ENCODE data around the gene LARP4B. TPM values are rescaled to one million over a fixed set of nuclear protein-coding genes. Genes with fewer than 3 reads are reported as not detected.
A peak's percentile ranks its signal among the peaks of the same experiment; 100 is the strongest.

Gene LARP4B
- total and polyA plus RNA-seq, 2 donors from 2014 or later: 12.9 to 96.6 TPM

DNA sequence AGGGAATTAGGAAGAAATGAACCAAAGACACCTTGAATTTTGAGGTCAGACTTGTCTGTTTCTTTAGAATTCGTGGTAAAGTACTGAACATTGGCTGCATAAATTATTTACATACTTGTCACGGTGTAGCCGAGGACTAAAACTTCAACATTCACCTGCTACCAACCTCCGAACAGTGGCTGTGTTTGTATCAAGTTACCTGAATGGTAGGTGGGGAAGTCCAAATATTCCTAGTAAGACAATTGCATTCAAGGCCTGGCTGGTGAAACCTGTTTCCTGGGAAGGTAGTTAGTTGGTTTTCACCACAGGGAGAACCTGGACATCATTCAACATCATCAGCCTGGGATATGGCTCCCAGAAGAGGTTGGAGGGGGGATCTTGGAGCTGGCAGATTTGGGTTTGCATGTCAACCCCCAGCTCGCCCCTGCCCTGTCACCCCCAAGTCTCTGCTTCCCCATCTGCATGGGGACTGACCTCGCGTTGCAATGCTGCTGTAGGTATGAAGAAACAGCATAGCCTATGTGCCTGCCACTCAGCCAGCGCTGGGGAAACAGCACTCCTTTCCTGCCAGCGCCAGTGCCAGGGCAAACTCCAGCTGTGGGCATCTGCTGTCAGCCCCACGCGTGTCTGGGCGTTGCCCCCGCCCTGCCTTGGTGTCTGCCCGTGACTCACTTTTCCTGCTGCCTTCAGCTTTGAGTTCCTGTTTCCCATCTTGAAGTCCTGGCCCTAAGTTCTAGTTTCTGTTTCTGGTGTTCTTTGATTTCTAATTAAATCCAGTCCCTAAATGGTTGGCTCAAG lies 12.7 kb upstream of the LARP4B start:
- Histone ChIP-seq H3K9me3 (ENCODE audit: control insufficient read depth in 2 of 3, insufficient read depth in 1 of 3, low read length in 3 of 3) (no peaks in the 10 kb centered on the region), H3K27me3 (ENCODE audit: control insufficient read depth, insufficient read depth, low read length) (no peaks in the 10 kb centered on the region), H3K36me3 (ENCODE audit: control insufficient read depth in 2 of 3, insufficient read depth in 3 of 3, low read length in 3 of 3) (no peaks in the 10 kb centered on the region), H3K27ac (ENCODE audit: low read depth in 2 of 2, low read length in 2 of 2) (no peak overlapping the region), H3K4me1 (ENCODE audit: control insufficient read depth in 2 of 3, insufficient read depth in 2 of 3, low read depth in 1 of 3, low read length in 3 of 3) (no peaks in the 10 kb centered on the region), H3K9ac (ENCODE audit: low read length in 3 of 3) (no peak overlapping the region), H3K4me3 (ENCODE audit: low read length in 3 of 3) (no peak overlapping the region)
- DNase-seq (peak in 1 of 5 donors; percentile 84), FAIRE-seq (no peak)
- TF ChIP-seq, protein P1, sequence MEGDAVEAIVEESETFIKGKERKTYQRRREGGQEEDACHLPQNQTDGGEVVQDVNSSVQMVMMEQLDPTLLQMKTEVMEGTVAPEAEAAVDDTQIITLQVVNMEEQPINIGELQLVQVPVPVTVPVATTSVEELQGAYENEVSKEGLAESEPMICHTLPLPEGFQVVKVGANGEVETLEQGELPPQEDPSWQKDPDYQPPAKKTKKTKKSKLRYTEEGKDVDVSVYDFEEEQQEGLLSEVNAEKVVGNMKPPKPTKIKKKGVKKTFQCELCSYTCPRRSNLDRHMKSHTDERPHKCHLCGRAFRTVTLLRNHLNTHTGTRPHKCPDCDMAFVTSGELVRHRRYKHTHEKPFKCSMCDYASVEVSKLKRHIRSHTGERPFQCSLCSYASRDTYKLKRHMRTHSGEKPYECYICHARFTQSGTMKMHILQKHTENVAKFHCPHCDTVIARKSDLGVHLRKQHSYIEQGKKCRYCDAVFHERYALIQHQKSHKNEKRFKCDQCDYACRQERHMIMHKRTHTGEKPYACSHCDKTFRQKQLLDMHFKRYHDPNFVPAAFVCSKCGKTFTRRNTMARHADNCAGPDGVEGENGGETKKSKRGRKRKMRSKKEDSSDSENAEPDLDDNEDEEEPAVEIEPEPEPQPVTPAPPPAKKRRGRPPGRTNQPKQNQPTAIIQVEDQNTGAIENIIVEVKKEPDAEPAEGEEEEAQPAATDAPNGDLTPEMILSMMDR (IDR thresholded peaks at IDR 0.05; ENCODE audit: borderline replicate concordance, extremely low read depth, insufficient read depth): no peak
- intact Hi-C loops (cut with DNase I): no loop called here

DNA sequence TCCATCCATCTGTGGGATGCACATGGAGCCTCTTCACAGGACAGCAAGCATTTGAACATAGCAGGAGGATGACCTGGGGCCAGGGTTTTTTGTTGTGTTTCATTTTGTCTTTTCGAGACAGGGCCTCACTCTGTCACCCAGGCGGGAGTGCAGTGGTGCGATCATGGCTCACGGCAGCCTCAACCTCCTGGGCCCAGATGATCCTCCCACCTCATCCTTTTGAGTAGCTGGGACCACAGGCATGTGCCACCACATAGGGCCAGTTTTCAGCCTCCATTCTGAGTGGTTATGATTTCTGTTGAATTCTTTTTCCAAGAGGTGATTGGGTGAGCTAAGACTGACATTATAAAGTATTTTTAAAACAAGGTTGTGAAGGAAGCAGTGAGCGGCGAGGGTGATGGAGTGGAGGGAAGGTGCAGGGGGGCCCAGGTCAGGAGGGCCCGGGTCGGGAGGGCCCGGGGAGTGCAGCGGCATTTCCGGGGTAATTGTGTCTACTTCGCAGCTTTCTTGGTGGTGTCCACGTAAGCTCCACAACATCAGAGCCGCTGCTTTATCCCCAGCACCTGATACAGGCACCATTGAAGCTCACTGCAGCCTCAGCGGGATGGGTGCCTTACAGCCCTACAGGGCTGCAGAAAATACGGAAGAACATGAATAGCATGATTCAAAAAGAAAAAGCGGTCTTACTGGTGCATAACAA lies 12.0 kb upstream of the LARP4B start:
- FAIRE-seq (no peak), DNase-seq (peak in 1 of 5 donors; percentile 31)
- Histone ChIP-seq H3K9ac (ENCODE audit: low read length in 3 of 3) (no peak overlapping the region), H3K27ac (ENCODE audit: low read depth in 2 of 2, low read length in 2 of 2) (no peak overlapping the region), H3K4me1 (ENCODE audit: control insufficient read depth in 2 of 3, insufficient read depth in 2 of 3, low read depth in 1 of 3, low read length in 3 of 3) (no peaks in the 10 kb centered on the region), H3K36me3 (ENCODE audit: control insufficient read depth in 2 of 3, insufficient read depth in 3 of 3, low read length in 3 of 3) (no peaks in the 10 kb centered on the region), H3K9me3 (ENCODE audit: control insufficient read depth in 2 of 3, insufficient read depth in 1 of 3, low read length in 3 of 3) (no peaks in the 10 kb centered on the region), H3K27me3 (ENCODE audit: control insufficient read depth, insufficient read depth, low read length) (no peaks in the 10 kb centered on the region), H3K4me3 (ENCODE audit: low read length in 3 of 3) (no peak overlapping the region)
- intact Hi-C loops (cut with DNase I): no loop called here
- TF ChIP-seq, protein P1 (IDR thresholded peaks at IDR 0.05; ENCODE audit: borderline replicate concordance, extremely low read depth, insufficient read depth): no peak

DNA sequence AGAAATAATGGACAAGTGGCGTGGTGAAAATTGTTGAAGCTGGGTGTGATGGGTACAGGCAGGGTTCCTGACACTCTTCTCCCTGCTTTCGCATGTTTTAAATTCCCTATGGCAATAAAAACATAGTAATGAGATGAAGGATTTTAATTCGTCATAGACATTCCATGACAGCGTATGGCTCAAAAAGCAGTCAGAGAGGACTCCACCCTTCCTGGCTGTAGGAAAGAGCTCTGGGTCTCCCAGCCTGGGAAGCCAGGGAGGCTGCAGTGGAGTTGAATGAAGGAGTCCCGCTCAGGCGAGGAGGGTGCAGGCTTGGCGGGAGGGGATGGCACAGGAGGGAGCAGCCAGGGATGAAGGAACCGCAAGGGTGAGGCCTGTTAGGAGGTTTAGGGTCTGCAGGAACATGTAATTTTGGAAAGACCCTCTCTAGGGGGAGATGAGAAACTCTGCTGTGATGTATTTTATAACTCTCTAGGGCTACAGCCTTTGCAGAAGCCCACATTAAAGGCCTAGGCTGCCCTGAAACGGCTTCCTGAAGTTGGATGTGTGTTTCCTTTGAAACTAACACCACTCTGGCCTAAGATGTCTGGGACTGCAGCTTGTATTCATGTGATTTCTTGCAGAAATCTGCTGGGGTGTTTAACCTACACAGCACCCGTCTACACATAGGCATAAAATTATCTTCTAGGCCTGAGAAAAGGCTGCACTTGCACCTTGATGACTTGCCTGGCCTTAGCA lies 7.6 kb upstream of the LARP4B start:
- Histone ChIP-seq H3K4me1 (ENCODE audit: control insufficient read depth in 2 of 3, insufficient read depth in 2 of 3, low read depth in 1 of 3, low read length in 3 of 3) (no peaks in the 10 kb centered on the region), H3K27me3 (ENCODE audit: control insufficient read depth, insufficient read depth, low read length) (no peaks in the 10 kb centered on the region), H3K9me3 (ENCODE audit: control insufficient read depth in 2 of 3, insufficient read depth in 1 of 3, low read length in 3 of 3) (no peaks in the 10 kb centered on the region), H3K27ac (ENCODE audit: low read depth in 2 of 2, low read length in 2 of 2) (no peak overlapping the region), H3K4me3 (ENCODE audit: low read length in 3 of 3) (no peak overlapping the region), H3K36me3 (ENCODE audit: control insufficient read depth in 2 of 3, insufficient read depth in 3 of 3, low read length in 3 of 3) (no peaks in the 10 kb centered on the region), H3K9ac (ENCODE audit: low read length in 3 of 3) (no peak overlapping the region)
- FAIRE-seq (no peak), DNase-seq (no peak)
- TF ChIP-seq, protein P1 (IDR thresholded peaks at IDR 0.05; ENCODE audit: borderline replicate concordance, extremely low read depth, insufficient read depth): no peak
- intact Hi-C loops (cut with DNase I): no loop called here

Measured in kidney (tissue), 14 donors.